Measurements from ENCODE around the gene MCC.

GRCh38 chr5:113271015-113271414 lies 217.2 kb downstream of the MCC start:
- no peak for TF ChIP-seq POLR2A (IDR thresholded peaks at IDR 0.05)
- no peak for TF ChIP-seq CTCF (IDR thresholded peaks at IDR 0.05)

Measured in uterus (tissue), 2 donors.